Duodenal mucosa (tissue), 2 donors: Measurements from ENCODE around the gene SIGLEC12.

Source experiments
- H3K27ac ChIP-seq: one replicate; pipeline ENCODE4 v1.7.0; 2013; ENCODE audit warnings: low read depth, low read length
- H3K27me3 ChIP-seq, 2 donors: one replicate each; pipeline ENCODE4 v1.7.0; 2013; ENCODE audit warnings: low read length in 2 of 2, control low read depth in 1 of 2; ENCODE audit not compliant: insufficient read depth in 2 of 2, control insufficient read depth in 1 of 2
- H3K36me3 ChIP-seq, 2 donors: one replicate each; pipeline ENCODE4 v1.7.0; 2013; ENCODE audit warnings: low read length in 2 of 2, control low read depth in 1 of 2; ENCODE audit not compliant: insufficient read depth in 2 of 2, control insufficient read depth in 1 of 2
- H3K4me1 ChIP-seq, 2 donors: one replicate each; pipeline ENCODE4 v1.7.0; 2013; ENCODE audit warnings: low read length in 2 of 2, control low read depth in 1 of 2; ENCODE audit not compliant: insufficient read depth in 2 of 2, control insufficient read depth in 1 of 2
- H3K4me3 ChIP-seq, 2 donors: one replicate each; pipeline ENCODE4 v1.7.0; 2013; ENCODE audit warnings: low read length in 2 of 2, low read depth in 1 of 2
- H3K9ac ChIP-seq, 2 donors: one replicate each; pipeline ENCODE4 v1.7.0; 2013; ENCODE audit warnings: low read length in 2 of 2, low read depth in 1 of 2
- H3K9me3 ChIP-seq, 2 donors: one replicate each; pipeline ENCODE4 v1.7.0; 2013; ENCODE audit warnings: low read length in 2 of 2, control low read depth in 1 of 2; ENCODE audit not compliant: control insufficient read depth in 1 of 2

Gene SIGLEC12

GRCh38 chr19:51501594-51502263 is at the start of gene SIGLEC12:
Gene SIGLEC12, minus strand, starts transcription at chr19:51501800. Its CDS starts 67 bp downstream, at chr19:51501733.
- H3K4me3 ChIP-seq, result no peak within 1 kb of the TSS
- no peak within 1 kb of the TSS for H3K27ac ChIP-seq
- H3K9ac ChIP-seq, result no peak within 1 kb of the TSS
- no peaks in the 10 kb centered on the region for H3K36me3 ChIP-seq
- no peaks in the 10 kb centered on the region for H3K27me3 ChIP-seq
- H3K4me1 ChIP-seq, result peaks cover 3 to 6% of the 10 kb centered on the region in 2 donors
- H3K9me3 ChIP-seq, result no peaks in the 10 kb centered on the region

- Histone ChIP-seq H3K4me1 (no peaks in the 10 kb centered on the region), H3K4me3 (no peak overlapping the region), H3K27me3 (peaks cover 0 to 9% of the 10 kb centered on the region in 2 donors), H3K36me3 (no peaks in the 10 kb centered on the region), H3K27ac (no peak overlapping the region), H3K9ac (no peak overlapping the region), H3K9me3 (no peaks in the 10 kb centered on the region)
Measured at GRCh38 chr19:51550848-51551672, 49.5 kb upstream of the SIGLEC12 start.

- no peaks in the 10 kb centered on the region for H3K36me3 ChIP-seq
- no peak overlapping the region for H3K4me3 ChIP-seq
- H3K9ac ChIP-seq, result no peak overlapping the region
- H3K4me1 ChIP-seq, result no peaks in the 10 kb centered on the region
- no peak overlapping the region for H3K27ac ChIP-seq
- H3K9me3 ChIP-seq, result no peaks in the 10 kb centered on the region
- peaks cover 3 to 11% of the 10 kb centered on the region in 2 donors for H3K27me3 ChIP-seq
Measured at GRCh38 chr19:51549533-51550324, 48.1 kb upstream of the SIGLEC12 start.

- no peaks in the 10 kb centered on the region for H3K4me1 ChIP-seq
- H3K27ac ChIP-seq, result no peak overlapping the region
- no peak overlapping the region for H3K9ac ChIP-seq
- H3K27me3 ChIP-seq, result peaks cover 5 to 11% of the 10 kb centered on the region in 2 donors
- no peaks in the 10 kb centered on the region for H3K9me3 ChIP-seq
- H3K36me3 ChIP-seq, result no peaks in the 10 kb centered on the region
- no peak overlapping the region for H3K4me3 ChIP-seq
Measured at GRCh38 chr19:51548891-51549305, 47.3 kb upstream of the SIGLEC12 start.

- Histone ChIP-seq H3K4me1 (no peaks in the 10 kb centered on the region), H3K36me3 (no peaks in the 10 kb centered on the region), H3K4me3 (no peak overlapping the region), H3K27ac (no peak overlapping the region), H3K27me3 (peaks cover 5 to 11% of the 10 kb centered on the region in 2 donors), H3K9ac (no peak overlapping the region), H3K9me3 (no peaks in the 10 kb centered on the region)
Measured at GRCh38 chr19:51548213-51548651, 46.6 kb upstream of the SIGLEC12 start.

- Histone ChIP-seq H3K4me1 (no peaks in the 10 kb centered on the region), H3K36me3 (no peaks in the 10 kb centered on the region), H3K9ac (no peak overlapping the region), H3K4me3 (no peak overlapping the region), H3K9me3 (no peaks in the 10 kb centered on the region), H3K27me3 (peaks cover 5 to 11% of the 10 kb centered on the region in 2 donors), H3K27ac (no peak overlapping the region)
Measured at GRCh38 chr19:51547397-51548212, 46.0 kb upstream of the SIGLEC12 start.

GRCh38 chr19:51546650-51547396 is 45.2 kb upstream of the SIGLEC12 start:
- no peaks in the 10 kb centered on the region for H3K4me1 ChIP-seq
- no peaks in the 10 kb centered on the region for H3K9me3 ChIP-seq
- H3K36me3 ChIP-seq, result no peaks in the 10 kb centered on the region
- no peak overlapping the region for H3K27ac ChIP-seq
- H3K4me3 ChIP-seq, result no peak overlapping the region
- H3K9ac ChIP-seq, result no peak overlapping the region
- H3K27me3 ChIP-seq, result peaks cover 5 to 11% of the 10 kb centered on the region in 2 donors

- no peaks in the 10 kb centered on the region for H3K4me1 ChIP-seq
- no peaks in the 10 kb centered on the region for H3K9me3 ChIP-seq
- H3K4me3 ChIP-seq, result no peak overlapping the region
- H3K27me3 ChIP-seq, result peaks cover 5 to 11% of the 10 kb centered on the region in 2 donors
- H3K27ac ChIP-seq, result no peak overlapping the region
- H3K9ac ChIP-seq, result no peak overlapping the region
- H3K36me3 ChIP-seq, result no peaks in the 10 kb centered on the region
Measured at GRCh38 chr19:51546107-51546649, 44.6 kb upstream of the SIGLEC12 start.

GRCh38 chr19:51544038-51544437 is 42.4 kb upstream of the SIGLEC12 start:
- Histone ChIP-seq H3K9me3 (no peaks in the 10 kb centered on the region), H3K36me3 (no peaks in the 10 kb centered on the region), H3K4me1 (no peaks in the 10 kb centered on the region), H3K27me3 (peaks cover 5 to 7% of the 10 kb centered on the region in 2 donors), H3K9ac (no peak overlapping the region), H3K4me3 (no peak overlapping the region), H3K27ac (no peak overlapping the region)
